MM.1S (cell line): ENCODE measurements around the gene ITGA3.

ENCODE experiments used
- EZH2 ChIP-seq: fragments of 300-600 bp; sonication (generic); optimal IDR thresholded peaks from 2 replicates; pipeline ENCODE3; 2017; ENCODE audit warnings: low read depth, mild to moderate bottlenecking, antibody characterized with exemption, low read length, mixed read lengths
- EZH2phosphoT487 ChIP-seq: fragments of 300-600 bp; sonication (generic); IDR thresholded peaks from 2 replicates; pipeline ENCODE4 v1.6.1; 2018; ENCODE audit warnings: antibody characterized with exemption, low read length
- TF ChIP-seq, protein P1 (sequence below): fragments of 300-600 bp; sonication (generic); IDR thresholded peaks from 2 replicates; pipeline ENCODE4 v1.5.1; 2016; ENCODE audit warnings: antibody characterized with exemption, low read length, mixed read lengths

DNA sequence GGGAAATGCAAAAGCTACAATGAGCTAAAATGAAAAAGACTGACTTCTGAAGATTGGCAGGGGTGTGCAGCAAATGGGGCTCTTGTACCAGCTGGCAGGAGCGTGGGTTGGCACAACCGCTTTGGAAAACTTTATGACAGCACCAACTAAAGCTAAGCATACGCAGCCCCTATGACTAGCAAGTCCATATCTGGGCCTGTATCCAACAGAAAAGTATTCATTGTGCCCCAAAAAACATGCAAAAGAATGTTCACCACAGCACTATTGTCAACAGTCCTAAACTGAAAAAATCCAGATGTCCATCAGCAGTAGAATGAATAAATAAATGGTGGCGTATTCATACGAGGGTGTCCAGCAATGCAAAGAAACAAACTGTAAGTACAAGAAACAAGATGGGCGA, 22.6 kb upstream of the ITGA3 start:
- TF ChIP-seq, protein P1, sequence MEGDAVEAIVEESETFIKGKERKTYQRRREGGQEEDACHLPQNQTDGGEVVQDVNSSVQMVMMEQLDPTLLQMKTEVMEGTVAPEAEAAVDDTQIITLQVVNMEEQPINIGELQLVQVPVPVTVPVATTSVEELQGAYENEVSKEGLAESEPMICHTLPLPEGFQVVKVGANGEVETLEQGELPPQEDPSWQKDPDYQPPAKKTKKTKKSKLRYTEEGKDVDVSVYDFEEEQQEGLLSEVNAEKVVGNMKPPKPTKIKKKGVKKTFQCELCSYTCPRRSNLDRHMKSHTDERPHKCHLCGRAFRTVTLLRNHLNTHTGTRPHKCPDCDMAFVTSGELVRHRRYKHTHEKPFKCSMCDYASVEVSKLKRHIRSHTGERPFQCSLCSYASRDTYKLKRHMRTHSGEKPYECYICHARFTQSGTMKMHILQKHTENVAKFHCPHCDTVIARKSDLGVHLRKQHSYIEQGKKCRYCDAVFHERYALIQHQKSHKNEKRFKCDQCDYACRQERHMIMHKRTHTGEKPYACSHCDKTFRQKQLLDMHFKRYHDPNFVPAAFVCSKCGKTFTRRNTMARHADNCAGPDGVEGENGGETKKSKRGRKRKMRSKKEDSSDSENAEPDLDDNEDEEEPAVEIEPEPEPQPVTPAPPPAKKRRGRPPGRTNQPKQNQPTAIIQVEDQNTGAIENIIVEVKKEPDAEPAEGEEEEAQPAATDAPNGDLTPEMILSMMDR = no peak
- TF ChIP-seq EZH2phosphoT487 (no peak), EZH2 (no peak)
